K562 (cell line): ENCODE measurements around the gene LRRC61. TPM values are rescaled to one million over a fixed set of nuclear protein-coding genes. Genes with fewer than 3 reads are reported as not detected.

Experiments
- CHD1 ChIP-seq: fragments of 200-600 bp; sonication (generic); IDR thresholded peaks from one replicate; pipeline ENCODE4 v1.6.1; 2012; ENCODE audit warnings: mild to moderate bottlenecking, moderate library complexity, low read length, inconsistent platforms
- EGR1 ChIP-seq: fragments of 450-650 bp; conservative IDR thresholded peaks from 2 replicates; pipeline ENCODE4 v1.6.1; 2017; ENCODE audit warnings: mild to moderate bottlenecking
- HDAC2 ChIP-seq: fragments of 450-650 bp; IDR thresholded peaks from 2 replicates; pipeline ENCODE4 v1.6.1; 2016; ENCODE audit warnings: mild to moderate bottlenecking
- HMG20A ChIP-seq: fragments of 450-650 bp; formaldehyde crosslinking; conservative IDR thresholded peaks from 2 replicates; pipeline ENCODE4 v1.4.0; 2020; ENCODE audit warnings: mild to moderate bottlenecking, mixed read lengths
- MAZ ChIP-seq, 2 experiments: fragments of 450-650 bp in 1 of 2; sonication (generic) in 1 of 2; formaldehyde crosslinking; IDR thresholded peaks in 1 of 2; conservative IDR thresholded peaks in 1 of 2; 2 replicates each; pipeline versions ENCODE4 v1.4.0 to v1.5.0; 2020; ENCODE audit warnings: mild to moderate bottlenecking in 1 of 2, missing genetic modification reagents in 1 of 2
- MCM3 ChIP-seq: fragments of 450-650 bp; IDR thresholded peaks from 2 replicates; pipeline ENCODE4 v1.6.1; 2016
- MECOM ChIP-seq: fragments of 250-450 bp; sonication (Bioruptor Pico); IDR thresholded peaks from 2 replicates; pipeline ENCODE4 v1.8.0; 2022; ENCODE audit warnings: inconsistent platforms
- MLX ChIP-seq, 2 experiments: fragments of 450-650 bp in 1 of 2; sonication (generic) in 1 of 2; formaldehyde crosslinking; conservative IDR thresholded peaks; 2 replicates each; pipeline versions ENCODE4 v1.4.0 to v1.8.1; 2020 to 2022; ENCODE audit warnings: mild to moderate bottlenecking in 1 of 2, missing genetic modification reagents in 1 of 2
- MXD1 ChIP-seq: fragments of 250-450 bp; sonication (Bioruptor Pico); IDR thresholded peaks from 2 replicates; pipeline ENCODE4 v1.8.0; 2021; ENCODE audit warnings: borderline replicate concordance, mild to moderate bottlenecking, moderate library complexity; ENCODE audit not compliant: poor library complexity, severe bottlenecking
- NFIX ChIP-seq: fragments of 250-450 bp; sonication (Bioruptor Pico); IDR thresholded peaks from 2 replicates; pipeline ENCODE4 v1.4.0; 2020; ENCODE audit warnings: low read depth, mild to moderate bottlenecking, moderate library complexity
- NFYB ChIP-seq: IDR thresholded peaks from 2 replicates; pipeline ENCODE4 v1.6.1; 2011; ENCODE audit warnings: mild to moderate bottlenecking, moderate library complexity; ENCODE audit not compliant: insufficient read length; ENCODE audit errors: extremely low read depth
- NR2F6 ChIP-seq: fragments of 450-650 bp; formaldehyde crosslinking; IDR thresholded peaks from 2 replicates; pipeline ENCODE4 v1.4.0; 2020; ENCODE audit warnings: mild to moderate bottlenecking
- NR3C1 ChIP-seq: sonication (generic); formaldehyde crosslinking; IDR thresholded peaks from 2 replicates; pipeline ENCODE4 v1.8.1; 2022; ENCODE audit warnings: missing genetic modification reagents
- PHB ChIP-seq: fragments of 250-450 bp; sonication (Bioruptor Pico); IDR thresholded peaks from 2 replicates; pipeline ENCODE4 v1.5.0; 2021
- PURB ChIP-seq: sonication (generic); formaldehyde crosslinking; IDR thresholded peaks from 2 replicates; pipeline ENCODE4 v1.9.0; 2021; ENCODE audit warnings: low read depth, mild to moderate bottlenecking, missing genetic modification reagents
- SMARCE1 ChIP-seq: fragments of 450-650 bp; IDR thresholded peaks from 2 replicates; pipeline ENCODE4 v1.7.1; 2016; ENCODE audit warnings: mild to moderate bottlenecking
- SRSF7 ChIP-seq: fragments of 200-400 bp; formaldehyde crosslinking; optimal IDR thresholded peaks from 2 replicates; pipeline ENCODE3; 2017; ENCODE audit warnings: mild to moderate bottlenecking, low read depth, low read length
- TAF15 ChIP-seq: fragments of 200-400 bp; formaldehyde crosslinking; IDR thresholded peaks from 2 replicates; pipeline ENCODE4 v1.6.1; 2017; ENCODE audit warnings: mild to moderate bottlenecking, low read depth, low read length, moderate library complexity
- YY1 ChIP-seq, 3 experiments: IDR thresholded peaks; 2 replicates each; pipeline ENCODE4 v1.6.1; 2011; ENCODE audit warnings: low read length in 2 of 3, mild to moderate bottlenecking in 2 of 3, moderate library complexity in 2 of 3, borderline replicate concordance in 1 of 3, control low read depth in 1 of 3, low read depth in 1 of 3; ENCODE audit not compliant: insufficient read depth in 3 of 3, insufficient replicate concordance in 2 of 3, control insufficient read depth in 1 of 3, insufficient read length in 1 of 3; ENCODE audit errors: extremely low read depth in 1 of 3
- ZFX ChIP-seq: sonication (generic); formaldehyde crosslinking; IDR thresholded peaks from 2 replicates; pipeline ENCODE4 v1.8.0; 2022; ENCODE audit warnings: mild to moderate bottlenecking, missing genetic modification reagents, moderate library complexity
- polyA plus RNA-seq, 8 experiments: library from polyadenylated mRNA; depleted of rRNA in 4 of 8; stranded (reverse) in 5 of 8; unstranded in 3 of 8; fragments of >200 nt; fragmentation: Nextera tagmentation in 2 of 8; fragmentation: Illumina TruSeq in 1 of 8; extraction: Ambion mirVana in 2 of 8; extraction: Trizol in 1 of 8; gene quantifications; 2 replicates each; pipeline versions ENCODE4 v1.2.1 to v1.2.3, GENCODE V29; 2011 to 2014; ENCODE audit warnings: inconsistent platforms in 1 of 8, missing spikeins in 1 of 8
- total RNA-seq, 7 experiments: library from RNA; depleted of rRNA in 6 of 7; stranded (reverse); fragments of >200 nt in 6 of 7; fragmentation: Illumina TruSeq in 2 of 7; extraction: Trizol in 2 of 7; gene quantifications; 2 replicates each; pipeline versions ENCODE4 v1.2.1 to v1.2.3, GENCODE V29; 2011 to 2021; ENCODE audit warnings: low replicate concordance in 1 of 7
- TF ChIP-seq, protein P1 (sequence below): fragments of 250-450 bp; sonication (Bioruptor Pico); IDR thresholded peaks from 2 replicates; pipeline ENCODE4 v1.4.0; 2020

LRRC61 gene
- total and polyA plus RNA-seq, 9 of the 15 experiments (the other 6 are each of a cell fraction or from before 2014, with no cell fraction given), result 1.3 to 55.2 (median 35.2) TPM

DNA sequence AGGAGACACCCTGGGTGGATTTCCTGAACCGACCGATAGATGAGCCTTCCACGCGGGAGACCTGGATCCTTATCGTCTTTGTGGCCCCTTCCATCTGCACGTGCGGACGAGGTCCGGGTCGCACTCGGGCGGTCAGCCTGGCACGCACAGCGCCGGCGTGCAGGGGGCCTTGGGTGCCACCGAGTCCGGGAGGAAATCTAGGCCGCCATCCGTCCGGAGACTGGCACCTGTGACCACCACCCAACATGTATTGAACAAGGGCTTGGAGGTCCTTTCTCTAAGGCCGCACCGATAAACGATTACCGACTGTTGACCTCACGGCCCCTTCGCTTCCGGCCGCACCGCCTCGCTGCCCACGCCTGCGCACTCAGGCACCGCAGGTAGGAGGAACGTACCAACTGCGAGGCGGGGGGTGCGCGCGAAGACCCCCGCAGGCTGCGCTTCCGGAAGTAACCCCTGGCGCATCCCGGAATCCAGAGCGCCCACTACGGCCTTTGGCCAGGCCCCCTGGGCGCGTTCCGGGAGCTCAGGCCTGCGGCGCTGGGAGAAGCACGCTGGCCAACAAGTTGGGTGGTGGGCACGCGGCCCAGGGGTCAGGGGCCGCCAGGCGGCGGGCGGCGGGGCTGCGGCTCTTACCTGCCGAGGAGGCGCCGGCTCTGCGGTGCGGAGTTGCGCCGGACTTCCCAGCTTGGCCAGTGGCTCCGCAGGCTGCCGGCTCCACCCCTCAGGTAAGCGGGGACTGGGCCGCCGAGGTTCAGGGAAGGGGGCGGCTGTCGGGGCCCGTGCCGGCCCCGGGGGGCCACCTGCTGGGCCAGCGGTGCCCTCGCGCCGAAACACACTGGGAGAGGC, at the start of gene LRRC61, which contains the start of gene ACTR3C (continued):
- peak; percentile 97 for TF ChIP-seq CHD1
- no peak for TF ChIP-seq NR3C1 (CRISPR knock-in tag)
- peak; percentile 95; the same call in 1 of the 2 replicates for TF ChIP-seq NR2F6
- no peak for TF ChIP-seq NFIX (CRISPR knock-in tag)
- TF ChIP-seq MAZ (CRISPR knock-in tag; conservative IDR thresholded peaks at IDR 0.05 in 1 of 2, IDR thresholded peaks at IDR 0.05 in 1 of 2), result peak; percentile 85 to 91
- peak; percentile 75 for TF ChIP-seq EGR1
- TF ChIP-seq MXD1 (CRISPR knock-in tag), result peak; percentile 72
- TF ChIP-seq MCM3, result no peak
- no peak for TF ChIP-seq NFYB
- TF ChIP-seq MECOM (CRISPR knock-in tag), result peak; percentile 91
- peak in 1 of 2 experiments; percentile 56; a peak in 1 of 4 replicates for TF ChIP-seq MLX (CRISPR knock-in tag; conservative IDR thresholded peaks at IDR 0.05)
- TF ChIP-seq ZFX, result no peak
- TF ChIP-seq, protein P1, sequence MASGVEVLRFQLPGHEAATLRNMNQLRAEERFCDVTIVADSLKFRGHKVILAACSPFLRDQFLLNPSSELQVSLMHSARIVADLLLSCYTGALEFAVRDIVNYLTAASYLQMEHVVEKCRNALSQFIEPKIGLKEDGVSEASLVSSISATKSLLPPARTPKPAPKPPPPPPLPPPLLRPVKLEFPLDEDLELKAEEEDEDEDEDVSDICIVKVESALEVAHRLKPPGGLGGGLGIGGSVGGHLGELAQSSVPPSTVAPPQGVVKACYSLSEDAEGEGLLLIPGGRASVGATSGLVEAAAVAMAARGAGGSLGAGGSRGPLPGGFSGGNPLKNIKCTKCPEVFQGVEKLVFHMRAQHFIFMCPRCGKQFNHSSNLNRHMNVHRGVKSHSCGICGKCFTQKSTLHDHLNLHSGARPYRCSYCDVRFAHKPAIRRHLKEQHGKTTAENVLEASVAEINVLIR (CRISPR knock-in tag), result peak; percentile 61
- peak; percentile 84 for TF ChIP-seq SMARCE1
- peak; percentile 74; the same call in 1 of the 2 replicates for TF ChIP-seq HMG20A
- peak; percentile 88; the same call in 1 of the 2 replicates for TF ChIP-seq HDAC2
- peak; percentile 74; the same call in 1 of the 2 replicates for TF ChIP-seq PHB (CRISPR knock-in tag)
- TF ChIP-seq YY1 (IDR thresholded peaks at IDR 0.05; ENCODE audit: borderline replicate concordance in 1 of 3, control insufficient read depth in 1 of 3, extremely low read depth in 1 of 3, insufficient read depth in 3 of 3, insufficient read length in 1 of 3, insufficient replicate concordance in 2 of 3, low read depth in 1 of 3, low read length in 2 of 3), result peak in 1 of 3 experiments; percentile 21
- peak; percentile 69; the same call in 1 of the 2 replicates for TF ChIP-seq PURB
- TF ChIP-seq TAF15, result no peak
- no peak for TF ChIP-seq SRSF7
